ENCODE results near the gene MRPS18A. TPM values are rescaled to one million over a fixed set of nuclear protein-coding genes. Genes with fewer than 3 reads are reported as not detected.
A peak's percentile ranks its signal among the peaks of the same experiment; 100 is the strongest.

Gene MRPS18A
- total RNA-seq, 1 donor from 2014 or later: 31.9 TPM

DNA sequence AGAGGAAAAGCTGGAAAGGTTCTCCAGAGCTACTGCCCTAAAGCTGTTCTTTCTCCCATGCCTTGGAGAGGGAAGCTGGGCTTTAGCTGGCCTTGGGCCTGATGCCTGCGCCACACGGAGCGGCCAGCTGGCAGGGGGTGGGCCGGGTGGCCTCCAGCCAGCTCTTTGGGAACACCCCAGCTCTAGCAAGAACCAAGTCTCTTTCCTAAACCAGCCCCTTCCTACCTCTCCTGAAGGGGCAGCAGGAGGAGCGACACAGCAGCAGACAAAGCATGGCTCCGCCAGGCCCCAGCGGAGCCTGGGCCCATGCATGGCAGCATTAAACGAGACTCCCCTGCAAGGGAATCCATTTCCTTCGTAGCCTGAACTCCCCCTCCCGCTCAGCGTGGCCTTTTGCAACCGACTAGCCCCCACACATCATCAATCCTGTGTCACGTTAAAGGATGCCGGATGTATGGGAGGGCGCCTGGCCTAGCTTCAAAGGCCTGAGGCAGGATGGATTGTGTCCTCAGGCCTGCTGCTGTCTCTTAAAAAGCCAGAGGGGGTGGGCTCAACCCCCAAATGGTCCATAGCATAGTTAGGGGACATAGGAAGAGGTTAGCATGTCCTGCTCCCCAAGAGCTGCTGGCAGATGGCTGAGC, 14.0 kb downstream of the MRPS18A start:
- Histone ChIP-seq H3K9me3 (no peaks in the 10 kb centered on the region), H3K4me3 (no peak overlapping the region), H3K4me1 (peaks cover 24% of the 10 kb centered on the region), H3K36me3 (peaks cover 0 to 57% of the 10 kb centered on the region in 2 donors), H3K27me3 (no peaks in the 10 kb centered on the region), H3K27ac (no peak overlapping the region)
- intact Hi-C loops (cut with DNase I): no loop called here
- no peak for TF ChIP-seq POLR2A (IDR thresholded peaks at IDR 0.05)
- no peak for TF ChIP-seq POLR2AphosphoS5 (IDR thresholded peaks at IDR 0.05; ENCODE audit: insufficient read depth in 1 of 2, low read depth in 1 of 2)
- TF ChIP-seq, protein P1, sequence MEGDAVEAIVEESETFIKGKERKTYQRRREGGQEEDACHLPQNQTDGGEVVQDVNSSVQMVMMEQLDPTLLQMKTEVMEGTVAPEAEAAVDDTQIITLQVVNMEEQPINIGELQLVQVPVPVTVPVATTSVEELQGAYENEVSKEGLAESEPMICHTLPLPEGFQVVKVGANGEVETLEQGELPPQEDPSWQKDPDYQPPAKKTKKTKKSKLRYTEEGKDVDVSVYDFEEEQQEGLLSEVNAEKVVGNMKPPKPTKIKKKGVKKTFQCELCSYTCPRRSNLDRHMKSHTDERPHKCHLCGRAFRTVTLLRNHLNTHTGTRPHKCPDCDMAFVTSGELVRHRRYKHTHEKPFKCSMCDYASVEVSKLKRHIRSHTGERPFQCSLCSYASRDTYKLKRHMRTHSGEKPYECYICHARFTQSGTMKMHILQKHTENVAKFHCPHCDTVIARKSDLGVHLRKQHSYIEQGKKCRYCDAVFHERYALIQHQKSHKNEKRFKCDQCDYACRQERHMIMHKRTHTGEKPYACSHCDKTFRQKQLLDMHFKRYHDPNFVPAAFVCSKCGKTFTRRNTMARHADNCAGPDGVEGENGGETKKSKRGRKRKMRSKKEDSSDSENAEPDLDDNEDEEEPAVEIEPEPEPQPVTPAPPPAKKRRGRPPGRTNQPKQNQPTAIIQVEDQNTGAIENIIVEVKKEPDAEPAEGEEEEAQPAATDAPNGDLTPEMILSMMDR (IDR thresholded peaks at IDR 0.05): no peak
- no peak for DNase-seq (ENCODE audit: extremely low spot score in 2 of 2)

DNA sequence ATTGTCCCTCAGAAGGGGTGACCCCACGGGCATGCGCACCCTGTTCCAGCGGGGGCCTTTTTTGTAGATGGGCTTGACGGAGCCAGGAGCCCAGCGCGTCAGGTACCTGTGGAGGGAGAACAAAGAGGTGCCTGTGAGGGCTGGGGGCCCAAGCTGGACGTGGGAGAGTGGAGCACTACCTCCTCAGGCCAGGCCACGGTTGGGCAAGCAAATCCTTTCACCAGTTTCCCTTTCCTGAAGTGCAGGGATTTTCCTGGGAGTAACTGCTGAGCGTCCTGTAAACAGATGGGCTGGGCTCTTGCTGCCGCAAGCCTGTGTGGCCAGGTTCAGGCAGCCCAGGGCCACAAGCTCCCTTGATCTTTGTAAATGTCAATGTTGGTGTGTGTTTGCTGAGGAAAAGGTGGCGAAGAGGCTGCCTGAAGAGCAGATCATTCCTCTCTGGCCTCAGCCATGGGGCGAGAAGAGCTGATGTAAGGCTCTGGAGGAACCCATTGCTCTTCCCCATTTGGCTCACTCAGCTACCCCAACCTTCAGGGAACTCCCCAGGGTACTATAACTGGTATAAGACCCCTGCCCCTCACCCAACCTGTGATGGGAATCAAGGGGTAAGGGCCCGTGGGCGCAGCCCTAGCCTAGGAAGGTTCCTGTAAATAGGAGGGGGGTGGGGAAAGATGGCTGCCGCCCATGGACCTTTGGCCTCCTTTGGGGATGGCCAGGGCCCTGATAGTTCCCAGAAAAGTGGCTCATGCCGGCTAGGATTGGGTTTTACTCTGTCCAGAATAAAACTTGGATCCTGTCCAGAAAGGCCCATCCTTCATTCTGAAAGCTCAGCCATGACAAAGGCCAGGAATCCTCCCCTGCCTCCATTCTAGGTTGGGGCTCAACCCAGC, 15.5 kb downstream of the MRPS18A start:
- Histone ChIP-seq H3K27me3 (no peaks in the 10 kb centered on the region), H3K9me3 (no peaks in the 10 kb centered on the region), H3K4me3 (no peak overlapping the region), H3K36me3 (peaks cover 0 to 44% of the 10 kb centered on the region in 2 donors), H3K4me1 (peaks cover 37% of the 10 kb centered on the region), H3K27ac (no peak overlapping the region)
- no peak for DNase-seq (ENCODE audit: extremely low spot score in 2 of 2)
- intact Hi-C loops (cut with DNase I): no loop called here
- TF ChIP-seq POLR2AphosphoS5 (IDR thresholded peaks at IDR 0.05; ENCODE audit: insufficient read depth in 1 of 2, low read depth in 1 of 2): no peak
- TF ChIP-seq, protein P1 (IDR thresholded peaks at IDR 0.05): no peak
- no peak for TF ChIP-seq POLR2A (IDR thresholded peaks at IDR 0.05)

DNA sequence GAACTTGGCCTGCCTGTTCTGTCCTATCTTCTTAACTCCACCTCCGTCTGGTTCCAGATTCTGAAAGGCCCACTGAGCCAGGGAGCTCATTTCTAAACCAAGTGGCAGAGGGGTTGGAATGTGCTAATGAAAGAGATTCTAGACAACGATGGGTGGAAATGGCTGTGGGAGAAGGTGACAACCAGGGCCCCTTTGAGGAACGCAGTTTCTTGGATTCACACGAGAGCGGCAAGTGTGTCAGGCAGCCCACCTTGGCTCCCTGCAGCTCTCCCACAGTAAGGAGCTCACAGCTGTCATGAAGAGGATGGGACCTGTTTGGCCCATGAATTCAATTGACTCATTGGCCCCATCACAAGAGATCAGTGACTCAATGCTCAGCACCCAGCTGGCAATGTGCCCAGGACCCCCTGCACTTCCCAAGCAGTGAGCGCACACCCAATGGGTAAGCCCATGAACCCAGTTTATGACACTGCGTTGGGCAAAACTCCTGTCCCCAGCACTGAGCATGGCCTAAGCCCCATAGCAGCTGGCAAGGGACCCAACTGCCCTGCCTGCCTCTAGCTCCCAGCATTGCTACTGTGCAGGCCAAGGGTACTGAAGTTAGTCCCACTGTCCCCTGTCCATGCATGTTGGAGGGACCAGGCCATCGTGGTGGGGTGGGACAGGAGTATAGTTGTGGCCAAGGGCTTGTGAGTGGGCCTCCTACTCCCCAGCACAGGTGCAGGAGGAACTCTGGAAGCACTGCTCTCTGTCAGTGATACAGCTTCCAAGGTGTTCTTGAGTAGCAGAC, 16.4 kb downstream of the MRPS18A start:
- Histone ChIP-seq H3K27ac (peak overlapping the region; percentile 75), H3K4me1 (peaks cover 37% of the 10 kb centered on the region), H3K4me3 (no peak overlapping the region), H3K36me3 (peaks cover 0 to 35% of the 10 kb centered on the region in 2 donors), H3K9me3 (no peaks in the 10 kb centered on the region), H3K27me3 (no peaks in the 10 kb centered on the region)
- intact Hi-C loops (cut with DNase I): no loop called here
- no peak for DNase-seq (ENCODE audit: extremely low spot score in 2 of 2)
- TF ChIP-seq POLR2AphosphoS5 (IDR thresholded peaks at IDR 0.05; ENCODE audit: insufficient read depth in 1 of 2, low read depth in 1 of 2): no peak
- TF ChIP-seq, protein P1 (IDR thresholded peaks at IDR 0.05): no peak
- TF ChIP-seq POLR2A (IDR thresholded peaks at IDR 0.05): no peak

DNA sequence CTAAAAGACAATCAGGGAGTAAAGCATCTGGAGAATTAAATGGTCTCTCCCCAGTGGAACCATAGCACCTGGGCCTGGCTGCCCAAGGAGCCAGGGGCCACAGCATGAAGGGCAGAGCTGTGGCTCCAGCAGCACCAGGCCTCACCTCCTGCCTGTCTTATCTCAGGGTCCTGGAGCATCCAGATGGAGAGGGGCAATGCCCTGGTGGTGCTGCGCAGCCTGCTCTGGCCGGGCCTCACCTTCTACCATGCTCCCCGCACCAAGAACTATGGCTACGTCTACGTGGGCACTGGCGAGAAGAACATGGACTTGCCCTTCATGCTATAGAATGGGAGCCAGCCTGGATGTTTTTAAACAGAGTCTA, 17.0 kb downstream of the MRPS18A start:
- no peak for DNase-seq (ENCODE audit: extremely low spot score in 2 of 2)
- Histone ChIP-seq H3K27ac (peak overlapping the region; percentile 75), H3K4me3 (no peak overlapping the region), H3K4me1 (peaks cover 37% of the 10 kb centered on the region), H3K36me3 (peaks cover 0 to 29% of the 10 kb centered on the region in 2 donors), H3K27me3 (no peaks in the 10 kb centered on the region), H3K9me3 (no peaks in the 10 kb centered on the region)
- intact Hi-C loops (cut with DNase I): no loop called here
- TF ChIP-seq POLR2A (IDR thresholded peaks at IDR 0.05): no peak
- TF ChIP-seq, protein P1 (IDR thresholded peaks at IDR 0.05): no peak
- TF ChIP-seq POLR2AphosphoS5 (IDR thresholded peaks at IDR 0.05; ENCODE audit: insufficient read depth in 1 of 2, low read depth in 1 of 2): no peak

Data from vagina (tissue), 2 donors.